ENCODE data around the gene ZBTB16.
A peak's percentile ranks its signal among the peaks of the same experiment; 100 is the strongest.

Gene ZBTB16

GRCh38 chr11:114251815-114252337 is 192.4 kb downstream of the ZBTB16 start:
- DNase-seq = no peak

- no peak for DNase-seq
Measured at GRCh38 chr11:114252767-114253166, 193.3 kb downstream of the ZBTB16 start.

- no peak for DNase-seq
Measured at GRCh38 chr11:114253771-114254170, 194.3 kb downstream of the ZBTB16 start.

GRCh38 chr11:114254571-114255146 is 195.1 kb downstream of the ZBTB16 start:
- no peak for DNase-seq

- no peak for DNase-seq
Measured at GRCh38 chr11:114255289-114255688, 195.8 kb downstream of the ZBTB16 start.

GRCh38 chr11:114256176-114256966 is 196.9 kb downstream of the ZBTB16 start:
- DNase-seq = no peak

GRCh38 chr11:114256967-114257286 is 197.4 kb downstream of the ZBTB16 start:
- DNase-seq = no peak

GRCh38 chr11:114257621-114258558 is 198.4 kb downstream of the ZBTB16 start:
- DNase-seq = no peak

- DNase-seq = no peak
Measured at GRCh38 chr11:114258696-114259095, 199.2 kb downstream of the ZBTB16 start.

- peak; percentile 43 for DNase-seq
Measured at GRCh38 chr11:114259124-114259526, 199.6 kb downstream of the ZBTB16 start.

- DNase-seq = peak; percentile 97
Measured at GRCh38 chr11:114259551-114259983, 200.1 kb downstream of the ZBTB16 start.

- DNase-seq = no peak
Measured at GRCh38 chr11:114260077-114260476, 200.6 kb downstream of the ZBTB16 start.

- DNase-seq = no peak
Measured at GRCh38 chr11:114260483-114260882, 201.0 kb downstream of the ZBTB16 start.

GRCh38 chr11:114261791-114262190 is 202.3 kb downstream of the ZBTB16 start:
- no peak for DNase-seq

GRCh38 chr11:114262681-114263512 is 203.4 kb downstream of the ZBTB16 start:
- peak; percentile 29 for DNase-seq

GRCh38 chr11:114263513-114264170 is 204.1 kb downstream of the ZBTB16 start:
- no peak for DNase-seq

- no peak for DNase-seq
Measured at GRCh38 chr11:114264381-114264780, 204.9 kb downstream of the ZBTB16 start.

GRCh38 chr11:114265122-114265878 is 205.8 kb downstream of the ZBTB16 start:
- DNase-seq = no peak

GRCh38 chr11:114269498-114269897 is 210.0 kb downstream of the ZBTB16 start:
- DNase-seq = no peak

GRCh38 chr11:114270531-114271270 is 211.2 kb downstream of the ZBTB16 start:
- no peak for DNase-seq

All from NCI-H1417 treated with DMSO at 0.1 percent for 48 hours (cell line).